Trophoblast cell (in vitro differentiated cells and primary cell): Measurements from ENCODE around the gene SEPTIN10.

Experiments used
- DNase-seq, 2 donors: peaks; one replicate each; pipeline ENCODE4 v3.0.0-alpha.2; 2016
- H2AFZ ChIP-seq: 2 replicates; pipeline ENCODE4 v1.6.1; 2013; ENCODE audit warnings: low read length, moderate library complexity, mild to moderate bottlenecking; ENCODE audit not compliant: insufficient read depth, poor library complexity
- H2AK5ac ChIP-seq: 2 replicates; pipeline ENCODE4 v1.6.1; 2013; ENCODE audit warnings: mild to moderate bottlenecking, low read length
- H2BK120ac ChIP-seq: 2 replicates; pipeline ENCODE4 v1.6.1; 2013; ENCODE audit warnings: low read length, mild to moderate bottlenecking, moderate library complexity; ENCODE audit not compliant: insufficient read depth, poor library complexity
- H2BK12ac ChIP-seq: 2 replicates; pipeline ENCODE4 v1.6.1; 2013; ENCODE audit warnings: mild to moderate bottlenecking, low read length, moderate library complexity
- H2BK5ac ChIP-seq: 2 replicates; pipeline ENCODE4 v1.6.1; 2013; ENCODE audit warnings: low read length, low read depth, moderate library complexity, mild to moderate bottlenecking; ENCODE audit not compliant: poor library complexity
- H3K14ac ChIP-seq: 2 replicates; pipeline ENCODE4 v1.6.1; 2013; ENCODE audit warnings: mild to moderate bottlenecking, low read length
- H3K18ac ChIP-seq: 2 replicates; pipeline ENCODE4 v1.6.1; 2013; ENCODE audit warnings: mild to moderate bottlenecking, low read length
- H3K23ac ChIP-seq: 2 replicates; pipeline ENCODE4 v1.6.1; 2013; ENCODE audit warnings: low read length
- H3K27ac ChIP-seq: 2 replicates; pipeline ENCODE4 v1.5.1; 2013; ENCODE audit warnings: low read depth, mild to moderate bottlenecking, inconsistent platforms, low read length, moderate library complexity
- H3K27me3 ChIP-seq: 2 replicates; pipeline ENCODE4 v1.6.1; 2013; ENCODE audit warnings: inconsistent platforms, mild to moderate bottlenecking, low read length, moderate library complexity; ENCODE audit not compliant: insufficient read depth
- H3K36me3 ChIP-seq, 2 experiments: 1 replicate in 1 of 2; 2 replicates in 1 of 2; pipeline ENCODE4 v1.6.1; 2013; ENCODE audit warnings: low read length in 2 of 2, mild to moderate bottlenecking in 2 of 2, moderate library complexity in 1 of 2; ENCODE audit not compliant: insufficient read depth in 2 of 2, control insufficient read depth in 1 of 2
- H3K4ac ChIP-seq: 2 replicates; pipeline ENCODE4 v1.6.1; 2013; ENCODE audit warnings: low read depth, mild to moderate bottlenecking, low read length, moderate library complexity
- H3K4me1 ChIP-seq, 2 experiments: 1 replicate in 1 of 2; 2 replicates in 1 of 2; pipeline ENCODE4 v1.6.1; 2013; ENCODE audit warnings: low read length in 2 of 2, mild to moderate bottlenecking in 2 of 2, moderate library complexity in 1 of 2; ENCODE audit not compliant: insufficient read depth in 2 of 2, control insufficient read depth in 1 of 2
- H3K4me2 ChIP-seq: 2 replicates; pipeline ENCODE4 v1.6.1; 2013; ENCODE audit warnings: inconsistent platforms, mild to moderate bottlenecking, low read length, moderate library complexity
- H3K4me3 ChIP-seq: 2 replicates; pipeline ENCODE4 v1.5.1; 2013; ENCODE audit warnings: mild to moderate bottlenecking, low read depth, low read length, inconsistent platforms
- H3K79me1 ChIP-seq: one replicate; pipeline ENCODE4 v1.6.1; 2013; ENCODE audit warnings: low read length
- H3K79me2 ChIP-seq: 2 replicates; pipeline ENCODE4 v1.6.1; 2013; ENCODE audit warnings: low read length, mild to moderate bottlenecking; ENCODE audit not compliant: control insufficient read depth, insufficient read depth, poor library complexity
- H3K9ac ChIP-seq: 2 replicates; pipeline ENCODE4 v1.6.1; 2013; ENCODE audit warnings: mild to moderate bottlenecking, low read length
- H3K9me3 ChIP-seq: 2 replicates; pipeline ENCODE4 v1.6.1; 2013; ENCODE audit warnings: low read depth, mild to moderate bottlenecking, control low read depth, inconsistent platforms, low read length; ENCODE audit not compliant: insufficient read depth
- H4K12ac ChIP-seq: 2 replicates; pipeline ENCODE4 v1.6.1; 2013; ENCODE audit warnings: low read depth, mild to moderate bottlenecking, low read length, moderate library complexity
- H4K8ac ChIP-seq: 2 replicates; pipeline ENCODE4 v1.6.1; 2013; ENCODE audit warnings: low read depth, mild to moderate bottlenecking, low read length, moderate library complexity
- H4K91ac ChIP-seq: one replicate; pipeline ENCODE4 v1.6.1; 2013; ENCODE audit warnings: low read depth, mild to moderate bottlenecking, low read length, moderate library complexity
- WGBS: extraction: QIAGEN DNeasy Blood & Tissue Kit; methylation state at CpG from one replicate; pipeline ENCODE4 v1.1.7; 2013; ENCODE audit warnings: missing lambda C conversion rate; ENCODE audit not compliant: insufficient read length, insufficient coverage; ENCODE audit errors: extremely low coverage; 5-methylcytosine and 5-hydroxymethylcytosine counted together

SEPTIN10 gene

GRCh38 chr2:109635426-109636304, 21.9 kb upstream of the SEPTIN10 start:
- Histone ChIP-seq H3K9me3 (no peaks in the 10 kb centered on the region), H2AFZ (no peak overlapping the region), H4K8ac (no peak overlapping the region), H4K12ac (no peak overlapping the region), H3K23ac (no peak overlapping the region), H3K79me1 (peaks cover 13% of the 10 kb centered on the region), H3K4ac (no peak overlapping the region), H3K4me1 (peaks cover 10 to 13% of the 10 kb centered on the region in 2 experiments), H3K14ac (no peak overlapping the region), H3K4me2 (no peak overlapping the region), H4K91ac (peak overlapping the region; percentile 53), H3K36me3 (no peaks in the 10 kb centered on the region), H2BK5ac (no peak overlapping the region), H2AK5ac (no peak overlapping the region), H2BK12ac (peak overlapping the region; percentile 30), H3K18ac (no peak overlapping the region), H3K27me3 (no peaks in the 10 kb centered on the region), H3K9ac (no peak overlapping the region), H2BK120ac (no peak overlapping the region), H3K27ac (no peak overlapping the region), H3K79me2 (no peaks in the 10 kb centered on the region), H3K4me3 (no peak overlapping the region)
- DNase-seq = peak; percentile 35 to 39
- no CpG with 5 or more reads among the region's 11 CpGs for WGBS

- no peak overlapping the region for H2BK120ac ChIP-seq
These were observed 19.7 kb upstream of the SEPTIN10 start for GRCh38 chr2:109633284-109633961.

DNA sequence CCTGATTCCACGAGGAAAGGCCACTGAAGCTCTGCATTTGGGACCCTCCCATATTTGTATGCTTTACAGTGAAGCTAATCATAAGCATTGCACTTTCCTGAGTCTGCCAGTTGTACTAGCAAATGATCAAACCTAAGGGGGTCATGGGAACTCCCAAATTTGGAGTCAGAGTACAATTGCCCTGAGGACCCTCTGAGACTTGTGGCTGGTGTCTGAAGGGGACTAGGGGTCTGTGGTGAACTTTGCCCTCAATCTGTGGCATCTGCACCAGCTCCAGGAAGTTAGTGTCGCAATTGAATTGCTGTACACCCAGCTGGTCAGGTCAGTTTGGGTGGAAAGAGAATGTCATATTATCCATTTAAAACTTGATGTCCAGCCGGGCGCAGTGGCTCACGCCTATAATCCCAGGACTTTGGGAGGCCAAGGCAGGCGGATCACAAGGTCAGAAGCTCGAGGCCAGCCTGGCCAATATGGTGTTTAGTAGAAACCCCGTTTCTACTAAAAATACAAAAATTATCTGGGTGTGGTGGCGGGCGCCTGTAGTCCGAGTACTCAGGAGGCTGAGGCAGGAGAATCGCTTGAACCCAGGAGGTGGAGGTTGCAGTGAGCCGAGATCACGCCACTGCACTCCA, 18.5 kb upstream of the SEPTIN10 start:
- H3K79me1 ChIP-seq = peaks cover 12% of the 10 kb centered on the region
- peak overlapping the region; percentile 94 for H2BK12ac ChIP-seq
- WGBS = no CpG with 5 or more reads among the region's 14 CpGs
- H3K27ac ChIP-seq = peak overlapping the region; percentile 75
- H3K79me2 ChIP-seq = no peaks in the 10 kb centered on the region
- peak overlapping the region; percentile 84 for H2BK5ac ChIP-seq
- peak overlapping the region; percentile 85 for H4K91ac ChIP-seq
- no peaks in the 10 kb centered on the region for H3K36me3 ChIP-seq
- no peak overlapping the region for H3K4ac ChIP-seq
- no peaks in the 10 kb centered on the region for H3K9me3 ChIP-seq
- no peak overlapping the region for H3K23ac ChIP-seq
- no peak overlapping the region for H3K4me3 ChIP-seq
- no peak overlapping the region for H3K9ac ChIP-seq
- DNase-seq = peak; percentile 65 to 88
- no peak overlapping the region for H2AK5ac ChIP-seq
- peak overlapping the region; percentile 13 for H3K4me2 ChIP-seq
- peak overlapping the region; percentile 77 for H2BK120ac ChIP-seq
- no peak overlapping the region for H4K8ac ChIP-seq
- no peak overlapping the region for H4K12ac ChIP-seq
- no peak overlapping the region for H2AFZ ChIP-seq
- H3K4me1 ChIP-seq = peaks cover 7 to 9% of the 10 kb centered on the region in 2 experiments
- no peaks in the 10 kb centered on the region for H3K27me3 ChIP-seq
- H3K14ac ChIP-seq = peak overlapping the region; percentile 54
- H3K18ac ChIP-seq = no peak overlapping the region

More at GRCh38 chr2:109633284-109633961, 19.7 kb upstream of the SEPTIN10 start:
- Histone ChIP-seq H3K9me3 (no peaks in the 10 kb centered on the region), H3K23ac (no peak overlapping the region), H3K4me2 (no peak overlapping the region), H4K8ac (no peak overlapping the region), H3K9ac (no peak overlapping the region), H3K4ac (no peak overlapping the region), H2AFZ (no peak overlapping the region), H4K91ac (peak overlapping the region; percentile 15), H3K79me1 (peaks cover 12% of the 10 kb centered on the region), H2AK5ac (peak overlapping the region; percentile 52), H3K27me3 (no peaks in the 10 kb centered on the region), H3K27ac (no peak overlapping the region), H3K36me3 (no peaks in the 10 kb centered on the region), H3K79me2 (no peaks in the 10 kb centered on the region), H2BK5ac (no peak overlapping the region), H3K18ac (no peak overlapping the region), H3K4me1 (peaks cover 7 to 10% of the 10 kb centered on the region in 2 experiments), H2BK12ac (peak overlapping the region; percentile 79), H3K14ac (no peak overlapping the region), H3K4me3 (no peak overlapping the region), H4K12ac (no peak overlapping the region)
- no CpG with 5 or more reads among the region's 10 CpGs for WGBS
- DNase-seq = peak in 1 of 2 donors; percentile 60

DNA sequence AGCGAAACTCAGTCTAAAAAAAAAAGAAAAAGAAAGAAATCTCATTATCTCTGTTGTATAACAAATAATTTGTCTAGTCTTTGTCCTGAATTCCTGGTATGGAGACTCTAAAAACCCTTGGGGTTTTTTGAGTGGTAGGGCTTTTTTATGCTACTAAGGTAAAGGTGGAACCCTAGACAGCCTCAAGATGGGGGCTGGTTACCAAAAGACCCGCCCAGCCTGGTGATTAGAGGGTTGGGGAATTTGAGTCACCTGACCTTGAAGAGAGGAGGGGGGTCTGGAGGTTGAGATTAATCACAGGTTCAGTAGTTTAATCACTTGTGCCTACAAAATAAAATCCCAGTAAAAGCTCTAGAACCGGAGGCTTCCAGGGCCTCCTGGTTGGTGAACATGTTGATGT, 18.0 kb upstream of the SEPTIN10 start:
- Histone ChIP-seq H3K14ac (peak overlapping the region; percentile 54), H3K4ac (no peak overlapping the region), H3K4me3 (no peak overlapping the region), H2BK5ac (peak overlapping the region; percentile 84), H3K79me2 (no peaks in the 10 kb centered on the region), H3K36me3 (no peaks in the 10 kb centered on the region), H3K9me3 (peaks cover 1% of the 10 kb centered on the region), H4K91ac (peak overlapping the region; percentile 85), H2AFZ (no peak overlapping the region), H3K27ac (peak overlapping the region; percentile 75), H4K12ac (no peak overlapping the region), H3K9ac (no peak overlapping the region), H3K23ac (no peak overlapping the region), H2BK120ac (peak overlapping the region; percentile 77), H3K18ac (no peak overlapping the region), H3K27me3 (no peaks in the 10 kb centered on the region), H2BK12ac (peak overlapping the region; percentile 94), H4K8ac (no peak overlapping the region), H3K4me1 (peaks cover 7 to 9% of the 10 kb centered on the region in 2 experiments), H3K4me2 (no peak overlapping the region), H3K79me1 (peaks cover 12% of the 10 kb centered on the region), H2AK5ac (no peak overlapping the region)
- WGBS = no CpG with 5 or more reads among the region's 3 CpGs
- DNase-seq = peak; percentile 88 to 91
